Right lung (tissue), 5 donors: Measurements from ENCODE around the gene ENDOU. TPM values are rescaled to one million over a fixed set of nuclear protein-coding genes. Genes with fewer than 3 reads are reported as not detected.

Experiments
- DNase-seq, 2 donors: peaks; one replicate each; pipeline ENCODE4 v3.0.0-alpha.2; 2013
- polyA plus RNA-seq, 5 donors: library from polyadenylated mRNA; unstranded; fragments of 120-200 nt; gene quantifications; one replicate each; pipeline versions ENCODE4 v1.2.1 to v1.2.3, GENCODE V29; 2013; ENCODE audit warnings: inconsistent platforms in 1 of 5, low replicate concordance in 1 of 5; ENCODE audit not compliant: insufficient read length in 5 of 5, insufficient read depth in 1 of 5

Gene ENDOU
- polyA plus RNA-seq, 5 donors: 0.24 to 0.33 (median 0.29) TPM

DNA sequence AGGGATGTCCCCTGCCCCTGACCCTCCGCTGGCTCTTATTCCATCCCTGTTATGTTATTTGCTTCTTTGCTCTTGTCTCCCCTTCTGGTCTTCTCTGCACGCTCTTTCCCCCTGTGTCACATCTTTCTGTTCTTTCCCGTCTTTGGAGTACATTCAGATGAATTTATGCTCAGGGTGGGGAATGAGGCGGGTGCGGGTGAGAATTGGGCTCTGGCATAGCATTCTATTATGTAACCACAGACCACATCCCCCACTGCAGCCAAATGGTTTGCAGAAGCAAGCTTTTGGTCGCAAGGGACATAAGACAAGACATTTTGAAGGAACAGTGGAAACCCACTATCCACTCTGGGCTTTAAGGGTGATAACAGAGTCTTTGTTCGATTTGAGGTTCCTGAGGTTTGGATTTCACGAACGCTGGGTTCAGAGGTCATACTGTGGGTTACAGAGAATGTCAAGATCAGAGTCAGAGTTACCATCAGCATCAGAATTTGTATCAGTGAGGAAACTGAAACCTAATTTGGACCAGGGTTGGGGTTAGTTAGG lies 3.8 kb downstream of the ENDOU start:
- DNase-seq: no peak

DNA sequence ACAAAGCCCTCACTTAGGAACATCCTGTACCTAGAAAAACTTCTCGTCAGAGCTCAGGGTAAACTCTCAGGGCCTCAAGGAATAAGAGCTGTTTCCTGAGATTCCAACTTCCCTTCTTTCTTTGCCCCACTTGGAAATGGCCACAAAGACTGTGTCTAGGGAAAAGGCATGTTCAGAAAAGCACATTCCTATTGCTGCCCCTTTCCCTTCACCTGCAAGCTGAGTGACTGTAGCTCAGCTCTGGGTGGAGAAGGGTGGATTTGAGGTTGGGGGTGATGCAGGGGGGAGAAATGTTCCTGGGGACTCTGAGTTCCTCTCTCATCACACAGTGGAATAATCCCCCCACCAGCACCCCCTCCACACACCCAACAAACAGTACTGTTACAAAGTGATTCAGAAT lies 6.8 kb downstream of the ENDOU start:
- DNase-seq: no peak

DNA sequence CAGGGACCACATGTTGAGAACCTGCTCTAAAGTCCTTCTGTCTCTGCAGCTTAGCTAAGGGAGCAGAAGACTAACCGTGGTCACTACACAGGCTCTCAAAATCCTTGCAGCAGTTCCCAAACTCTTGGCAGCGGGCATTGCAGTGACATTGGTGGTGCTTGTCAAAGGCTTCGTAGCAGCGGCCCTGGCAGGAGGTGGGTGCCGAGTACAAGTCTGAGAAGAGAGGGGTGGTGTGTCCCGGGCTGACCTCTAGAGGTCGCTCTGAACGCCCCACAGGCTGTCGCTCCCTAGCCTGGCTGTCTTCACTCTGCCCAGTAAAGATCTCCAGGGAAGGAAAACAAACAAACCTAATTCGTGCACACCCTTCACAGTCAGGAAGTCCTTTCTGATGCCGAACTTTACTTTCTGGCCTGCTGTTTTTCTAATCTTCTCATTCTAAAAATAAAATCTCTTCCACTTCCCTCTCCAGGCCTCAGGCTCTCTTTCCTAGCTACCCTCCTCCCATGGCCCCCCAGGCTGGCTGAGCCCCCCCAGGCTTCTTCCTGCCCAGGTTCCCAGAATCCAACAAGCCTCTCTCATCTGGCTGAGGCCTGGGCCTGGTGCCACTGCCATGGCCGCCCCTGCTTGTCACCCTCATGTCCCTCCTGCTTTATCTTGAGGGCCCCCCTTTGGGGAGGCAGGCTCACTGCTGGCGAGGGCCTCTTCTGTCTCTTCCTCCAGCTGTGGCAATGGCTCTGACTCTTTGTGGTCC lies 7.7 kb downstream of the ENDOU start:
- peak; percentile 75 to 79 for DNase-seq

GRCh38 chr12:47717046-47717442 lies 8.2 kb downstream of the ENDOU start:
- DNase-seq: no peak

GRCh38 chr12:47715877-47716548 lies 9.3 kb downstream of the ENDOU start:
- DNase-seq: no peak

GRCh38 chr12:47715393-47715876 lies 9.9 kb downstream of the ENDOU start:
- DNase-seq: peak; percentile 56 to 79

GRCh38 chr12:47714826-47715386 lies 10.4 kb downstream of the ENDOU start:
- no peak for DNase-seq

- no peak for DNase-seq
Measured at GRCh38 chr12:47712171-47712570, 13.1 kb downstream of the ENDOU start.

- DNase-seq: no peak
Measured at GRCh38 chr12:47711448-47711847, 13.8 kb downstream of the ENDOU start.

DNA sequence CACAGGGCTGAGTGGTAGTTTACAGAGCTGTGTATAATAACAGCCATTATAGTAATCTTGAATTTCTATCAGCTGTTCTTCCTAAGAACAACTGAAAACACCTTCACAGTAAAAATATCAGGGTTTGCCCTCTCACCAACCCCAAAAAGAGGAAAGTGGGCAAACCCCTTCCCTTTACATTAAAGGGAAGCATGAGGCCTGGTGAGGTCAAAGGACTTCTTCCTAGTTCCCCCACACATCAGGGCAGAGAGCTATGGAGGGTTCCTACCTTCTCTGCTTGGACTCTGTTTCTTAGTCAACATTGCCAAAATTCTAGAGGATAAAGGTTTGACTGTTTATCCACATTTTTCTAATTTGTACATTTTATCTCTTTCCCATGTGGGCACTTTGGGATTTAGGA lies 15.0 kb downstream of the ENDOU start:
- no peak for DNase-seq

DNA sequence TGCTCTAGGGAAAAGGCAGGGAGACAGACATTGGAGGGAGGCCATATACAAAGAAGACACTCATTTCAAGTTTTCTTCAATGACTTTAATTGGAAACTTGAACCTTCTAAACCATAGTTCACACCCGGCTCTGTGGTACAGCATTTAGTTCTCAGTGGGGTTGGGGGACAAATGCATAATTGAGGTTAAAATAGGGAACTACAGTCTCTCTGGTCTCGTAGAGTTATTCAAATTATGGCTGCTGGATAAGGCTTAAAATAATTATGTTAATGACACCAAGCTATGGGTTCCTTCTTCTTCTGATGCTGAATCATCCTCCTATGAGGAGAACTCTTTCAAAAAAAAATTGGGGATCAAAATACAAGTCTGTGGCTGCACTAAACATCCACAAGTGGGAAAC lies 15.6 kb downstream of the ENDOU start:
- no peak for DNase-seq

GRCh38 chr12:47709237-47709636 lies 16.1 kb downstream of the ENDOU start:
- no peak for DNase-seq

DNA sequence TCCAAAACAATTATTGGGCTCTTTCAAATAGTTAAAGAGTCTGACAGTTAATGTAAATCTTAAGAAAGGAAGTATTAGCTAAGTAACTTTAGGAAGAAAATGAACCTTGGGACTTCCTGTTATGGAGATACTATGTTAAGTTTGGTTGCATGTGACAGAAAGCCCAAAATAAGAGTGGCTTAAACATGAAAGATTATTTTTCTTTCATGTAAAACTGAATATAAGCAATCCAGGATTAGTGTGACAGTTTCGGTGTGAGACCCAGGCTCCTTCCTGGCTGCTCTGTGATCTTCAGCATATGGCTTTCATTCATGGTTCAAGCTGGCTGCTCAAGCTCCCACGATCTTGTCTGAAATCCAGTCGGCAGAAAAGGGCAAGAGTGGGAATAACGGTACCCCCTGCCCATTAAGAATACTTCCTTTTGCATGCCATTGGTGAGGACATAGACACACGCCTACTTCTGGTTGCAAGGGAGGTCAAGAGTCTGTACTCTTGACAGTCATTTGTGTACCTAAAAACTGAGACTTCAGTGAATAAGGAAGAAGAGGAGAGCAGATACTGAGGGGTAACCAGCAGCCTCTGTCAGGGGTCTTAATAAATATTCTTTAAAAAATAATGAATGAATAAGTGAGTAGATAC lies 17.3 kb downstream of the ENDOU start:
- no peak for DNase-seq

- DNase-seq: no peak
Measured at GRCh38 chr12:47707355-47707754, 17.9 kb downstream of the ENDOU start.

- peak; percentile 94 to 95 for DNase-seq
Measured at GRCh38 chr12:47705566-47706425, 19.5 kb downstream of the ENDOU start, which contains the start of gene RPAP3. RPAP3 (minus strand) TSS chr12:47706030; CDS start chr12:47702840, 3,190 bp downstream.

DNA sequence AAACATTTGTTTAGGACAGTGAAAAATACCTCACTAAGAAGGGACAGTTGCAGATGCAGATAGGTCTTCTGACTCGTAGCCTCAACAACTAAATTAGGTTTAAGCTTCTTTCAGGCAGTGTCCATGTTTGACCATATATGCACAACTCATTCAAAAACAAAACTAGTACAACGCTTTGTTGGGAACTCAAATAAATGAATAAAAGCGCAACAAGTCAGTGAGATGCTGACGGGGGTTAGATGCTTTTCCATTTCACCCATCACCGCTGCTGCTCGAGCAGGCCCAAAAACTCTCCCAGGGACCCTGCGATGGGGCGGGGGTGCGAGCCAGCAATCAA lies 20.1 kb downstream of the ENDOU start:
- DNase-seq: no peak

- no peak for DNase-seq
Measured at GRCh38 chr12:47704719-47705118, 20.6 kb downstream of the ENDOU start.

DNA sequence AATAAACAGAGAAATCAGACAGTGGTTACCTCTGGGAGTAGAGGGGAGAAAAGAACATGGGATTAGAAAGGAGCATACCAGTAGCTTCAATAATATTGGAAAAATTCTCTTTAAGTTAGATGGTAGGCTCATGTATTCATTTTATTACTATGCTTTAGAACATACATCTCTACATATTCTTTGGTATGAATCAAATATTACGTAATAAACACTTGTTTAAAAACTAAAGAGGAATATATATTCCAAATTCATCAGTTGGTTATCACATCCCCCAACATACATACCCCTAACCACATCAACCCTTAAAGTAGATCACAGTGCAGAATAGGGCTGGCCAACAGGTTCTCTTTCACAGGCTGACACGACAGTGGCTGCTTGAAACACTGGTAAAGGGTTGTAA lies 25.0 kb downstream of the ENDOU start:
- DNase-seq: no peak

GRCh38 chr12:47698631-47699030 lies 26.7 kb downstream of the ENDOU start:
- DNase-seq: no peak

GRCh38 chr12:47698055-47698454 lies 27.2 kb downstream of the ENDOU start:
- no peak for DNase-seq

DNA sequence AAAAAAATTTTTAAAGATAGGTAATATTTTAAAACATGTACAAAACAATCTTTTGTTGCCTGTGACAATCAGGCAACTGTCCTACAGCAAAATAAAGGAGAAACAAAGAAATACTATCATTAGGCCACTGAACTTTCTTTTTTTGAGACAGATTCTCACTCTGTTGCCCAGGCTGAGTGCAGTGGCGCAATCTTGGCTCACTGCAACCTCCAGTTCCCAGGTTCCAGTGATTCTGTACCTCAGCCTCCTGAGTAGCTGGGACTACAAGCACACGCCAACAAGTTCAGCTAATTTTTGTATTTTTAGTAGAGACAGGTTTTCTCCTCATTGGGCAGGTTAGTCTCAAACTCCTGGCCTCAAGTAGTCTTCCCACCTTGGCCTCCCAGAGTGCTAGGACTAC lies 36.1 kb downstream of the ENDOU start:
- DNase-seq: no peak
